Natural killer cell (primary cell): ENCODE results near the gene C1QTNF6. TPM values are rescaled to one million over a fixed set of nuclear protein-coding genes. Genes with fewer than 3 reads are reported as not detected.

Experiments used
- ATAC-seq, 3 donors: fragments of 150-1000 bp in 2 of 3; fragments of 200-7000 bp in 1 of 3; cut with Tn5 transposase; 1 replicate in 1 of 3; 2 replicates in 2 of 3; pipeline ENCODE4 v1.10.0; 2021; ENCODE audit warnings: mild to moderate bottlenecking in 2 of 3, moderate library complexity in 2 of 3
- DNase-seq, 2 donors: peaks; one replicate each; pipeline versions ENCODE4 v3.0.0 to v3.0.0-alpha.2; 2013 to 2021; ENCODE audit warnings: mixed read lengths in 1 of 2
- H3K27ac ChIP-seq: one replicate; pipeline ENCODE4 v1.5.1; 2013; ENCODE audit warnings: mild to moderate bottlenecking, low read length
- H3K27me3 ChIP-seq: one replicate; pipeline ENCODE4 v1.6.1; 2013; ENCODE audit warnings: low read length; ENCODE audit not compliant: control insufficient read depth, insufficient read depth
- H3K36me3 ChIP-seq: one replicate; pipeline ENCODE4 v1.6.1; 2013; ENCODE audit warnings: low read length; ENCODE audit not compliant: control insufficient read depth, insufficient read depth
- H3K4me1 ChIP-seq: one replicate; pipeline ENCODE4 v1.6.1; 2013; ENCODE audit warnings: low read length; ENCODE audit not compliant: control insufficient read depth, insufficient read depth
- H3K4me3 ChIP-seq: one replicate; pipeline ENCODE4 v1.5.1; 2013; ENCODE audit warnings: low read length
- H3K9me3 ChIP-seq: one replicate; pipeline ENCODE4 v1.6.1; 2013; ENCODE audit warnings: low read length; ENCODE audit not compliant: control insufficient read depth, insufficient read depth
- H3K27ac Mint-ChIP-seq, 2 donors: one replicate each; pipeline ENCODE4 v1.8.0; 2022; ENCODE audit warnings: mild to moderate bottlenecking in 2 of 2, mixed read lengths in 2 of 2, moderate library complexity in 1 of 2
- H3K27me3 Mint-ChIP-seq, 2 donors: one replicate each; pipeline ENCODE4 v1.8.0; 2022; ENCODE audit warnings: low read depth in 2 of 2, mixed read lengths in 2 of 2
- H3K36me3 Mint-ChIP-seq: one replicate; pipeline ENCODE4 v1.8.0; 2022; ENCODE audit warnings: mixed read lengths
- H3K4me1 Mint-ChIP-seq, 2 donors: one replicate each; pipeline ENCODE4 v1.8.0; 2022; ENCODE audit warnings: mixed read lengths in 2 of 2
- H3K4me3 Mint-ChIP-seq: one replicate; pipeline ENCODE4 v1.8.0; 2022; ENCODE audit warnings: mild to moderate bottlenecking, moderate library complexity, mixed read lengths
- H3K9me3 Mint-ChIP-seq, 2 donors: one replicate each; pipeline ENCODE4 v1.8.0; 2022; ENCODE audit warnings: mixed read lengths in 2 of 2
- CTCF ChIP-seq: fragments of 200-600 bp; IDR thresholded peaks from one replicate; pipeline ENCODE4 v1.8.0; 2022; ENCODE audit warnings: antibody characterized with exemption
- WGBS: methylation state at CpG from one replicate; pipeline ENCODE4 v1.1.7; 2013; ENCODE audit warnings: missing lambda C conversion rate; ENCODE audit not compliant: insufficient coverage; 5-methylcytosine and 5-hydroxymethylcytosine counted together
- intact Hi-C: fragments of 100-400 bp; cut with micrococcal nuclease; formaldehyde crosslinking; loops from one replicate; pipeline ENCODE4 v1.14.2; 2022
- total RNA-seq, 4 donors: library from RNA; stranded (reverse); fragments of 120-200 nt in 1 of 4; gene quantifications; one replicate each; pipeline versions ENCODE4 v1.2.3 to v1.2.4, GENCODE V29; 2013 to 2022

Gene C1QTNF6
- total RNA-seq, 3 donors from 2014 or later (not counting 1 experiment from before 2014, with no cell fraction given), result 6.0 to 10.3 (median 6.7) TPM

GRCh38 chr22:37197451-37198257 lies 9.6 kb upstream of the C1QTNF6 start:
- Histone ChIP-seq H3K4me1 (peaks cover 43% of the 10 kb centered on the region), H3K27ac (peak overlapping the region; percentile 91), H3K36me3 (no peaks in the 10 kb centered on the region), H3K9me3 (no peaks in the 10 kb centered on the region), H3K27me3 (no peaks in the 10 kb centered on the region), H3K4me3 (no peak overlapping the region)
- H3K27ac Mint-ChIP-seq, result peak overlapping the region; percentile 93 to 97
- no peak for TF ChIP-seq CTCF
- no peaks in the 10 kb centered on the region for H3K9me3 Mint-ChIP-seq
- DNase-seq (peak in 1 of 2 donors; percentile 36), ATAC-seq (no peak)
- H3K4me3 Mint-ChIP-seq, result peak overlapping the region; percentile 90
- 81% methylated on average over 12 of the region's 12 CpGs for WGBS
- intact Hi-C loops, result loop anchor here (1.0 to 5.0 kb wide), 4 partner anchors 31 to 70 kb away; partner anchors contain the start of gene IL2RB
- peaks cover 43 to 56% of the 10 kb centered on the region in 2 donors for H3K4me1 Mint-ChIP-seq
- no peaks in the 10 kb centered on the region for H3K27me3 Mint-ChIP-seq
- no peaks in the 10 kb centered on the region for H3K36me3 Mint-ChIP-seq

GRCh38 chr22:37196539-37197450 lies 8.7 kb upstream of the C1QTNF6 start:
- Mint-ChIP-seq H3K27ac (no peak overlapping the region), H3K36me3 (no peaks in the 10 kb centered on the region), H3K4me3 (no peak overlapping the region), H3K27me3 (no peaks in the 10 kb centered on the region), H3K4me1 (peaks cover 44 to 56% of the 10 kb centered on the region in 2 donors), H3K9me3 (no peaks in the 10 kb centered on the region)
- ATAC-seq (no peak), DNase-seq (no peak)
- no peak for TF ChIP-seq CTCF
- no peak overlapping the region for H3K27ac ChIP-seq
- no peaks in the 10 kb centered on the region for H3K9me3 ChIP-seq
- no peak overlapping the region for H3K4me3 ChIP-seq
- intact Hi-C loops, result loop anchor here (5.0 kb wide), 1 partner anchor 49 kb away; the partner anchor contains the start of gene IL2RB
- H3K36me3 ChIP-seq, result no peaks in the 10 kb centered on the region
- 96% methylated on average over 11 of the region's 14 CpGs for WGBS
- peaks cover 43% of the 10 kb centered on the region for H3K4me1 ChIP-seq
- H3K27me3 ChIP-seq, result no peaks in the 10 kb centered on the region

- Mint-ChIP-seq H3K36me3 (no peaks in the 10 kb centered on the region), H3K4me1 (peaks cover 44 to 56% of the 10 kb centered on the region in 2 donors), H3K4me3 (no peak overlapping the region), H3K9me3 (no peaks in the 10 kb centered on the region), H3K27ac (peak overlapping the region in 1 of 2 donors; percentile 56), H3K27me3 (no peaks in the 10 kb centered on the region)
- no peak overlapping the region for H3K4me3 ChIP-seq
- ATAC-seq (no peak), DNase-seq (no peak)
- no peak for TF ChIP-seq CTCF
- peaks cover 43% of the 10 kb centered on the region for H3K4me1 ChIP-seq
- WGBS, result 94% methylated on average over 4 of the region's 4 CpGs
- H3K9me3 ChIP-seq, result no peaks in the 10 kb centered on the region
- H3K27me3 ChIP-seq, result no peaks in the 10 kb centered on the region
- H3K36me3 ChIP-seq, result no peaks in the 10 kb centered on the region
- intact Hi-C loops, result loop anchor here (5.0 kb wide), 1 partner anchor 49 kb away; the partner anchor contains the start of gene IL2RB
- H3K27ac ChIP-seq, result no peak overlapping the region
Observed at GRCh38 chr22:37195921-37196320, 7.9 kb upstream of the C1QTNF6 start.
